ENCODE measurements around the gene NPIPB13.
"Not testable (repeated sequence)": the region's sequence is repeated elsewhere in the genome, so short reads cannot be mapped to it uniquely, and the experiment has no call there.

The NPIPB13 gene
- total RNA-seq, result 1.1 to 2.5 (median 1.8) reads per million in 4 donors

DNA sequence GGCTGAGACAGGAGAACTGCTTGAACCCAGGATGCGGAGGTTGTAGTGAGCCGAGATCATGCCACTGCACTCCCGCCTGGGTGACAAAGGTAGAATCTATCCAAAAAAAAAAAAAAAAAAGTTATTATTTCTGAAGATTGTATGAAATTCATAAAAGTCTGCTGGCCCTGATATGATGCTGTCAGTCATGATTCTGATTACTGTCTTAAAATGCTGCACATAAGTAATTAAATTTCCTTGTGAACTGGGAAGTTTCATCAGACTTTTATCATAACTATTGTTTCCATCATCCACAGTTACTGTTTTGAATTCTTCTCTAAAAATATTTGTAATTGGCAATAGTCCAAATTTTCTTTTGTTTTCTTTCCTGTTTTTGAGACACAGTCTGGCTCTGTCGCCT, at the start of gene NPIPB13:
NPIPB13 (minus strand) TSS at position 101 of the 400 bp plus-strand sequence. CDS start 2,906 bp downstream, outside the sequence.
- not testable (repeated sequence) for DNase-seq

DNA sequence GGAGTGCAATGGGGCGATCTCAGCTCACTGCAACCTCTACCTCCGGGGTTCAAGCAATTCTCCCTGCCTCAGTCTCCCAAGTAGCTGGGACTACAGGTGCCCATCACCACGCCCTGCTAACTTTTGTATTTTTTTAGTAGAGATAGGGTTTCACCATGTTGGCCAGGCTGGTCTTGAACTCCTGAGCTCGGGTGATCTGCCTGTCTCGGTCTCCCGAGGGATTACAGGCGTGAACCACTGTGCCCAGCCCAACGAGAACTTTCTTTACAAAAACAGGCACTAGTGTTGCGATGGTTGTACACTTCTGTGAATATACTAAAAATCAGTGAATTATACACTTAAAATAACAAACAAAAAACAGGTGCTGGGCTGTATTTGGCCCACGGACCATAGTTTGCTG, 34.1 kb upstream of the NPIPB13 start:
- DNase-seq, result not testable (repeated sequence)

DNA sequence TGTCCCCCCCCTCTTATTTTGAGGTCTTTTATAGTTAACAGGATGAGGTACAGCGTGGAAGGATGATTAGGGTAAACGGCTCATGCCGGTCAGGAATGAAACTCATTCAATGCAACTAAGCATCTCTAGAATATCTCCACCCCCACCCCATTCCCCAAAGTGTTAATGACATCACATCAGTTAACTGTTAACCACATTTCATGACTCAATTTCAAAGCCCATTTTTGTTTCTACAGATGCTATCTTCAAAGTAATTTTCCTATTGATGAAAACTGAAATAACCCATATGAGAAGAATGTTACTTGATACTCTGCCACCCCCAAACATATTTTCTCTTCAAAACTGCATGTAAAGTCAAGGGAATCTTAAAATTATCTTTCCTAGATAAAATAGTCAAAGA, 30.2 kb upstream of the NPIPB13 start:
- DNase-seq, result not testable (repeated sequence)

DNA sequence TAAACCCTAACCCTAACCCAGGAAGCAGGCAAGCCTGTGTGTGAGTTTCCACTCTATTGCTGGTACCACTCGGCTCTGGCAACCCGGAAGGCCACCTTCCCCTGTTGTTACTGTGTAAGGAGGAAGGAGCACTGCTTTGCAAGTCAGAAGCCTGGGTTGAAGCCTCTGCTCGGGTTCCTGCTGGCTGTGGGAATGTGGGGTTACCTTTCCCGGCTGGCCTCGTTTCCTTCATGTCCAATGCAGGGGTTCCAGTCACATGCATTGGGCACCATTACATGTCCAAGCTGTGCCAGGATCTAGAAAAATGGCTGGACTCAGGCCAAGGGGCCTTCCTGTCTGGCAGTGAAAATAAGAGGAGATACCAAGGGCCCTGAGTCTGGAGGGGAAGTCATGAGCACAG, 31.2 kb downstream of the NPIPB13 start:
- peak in 2 of 5 donors; percentile 0 to 2 for DNase-seq

DNA sequence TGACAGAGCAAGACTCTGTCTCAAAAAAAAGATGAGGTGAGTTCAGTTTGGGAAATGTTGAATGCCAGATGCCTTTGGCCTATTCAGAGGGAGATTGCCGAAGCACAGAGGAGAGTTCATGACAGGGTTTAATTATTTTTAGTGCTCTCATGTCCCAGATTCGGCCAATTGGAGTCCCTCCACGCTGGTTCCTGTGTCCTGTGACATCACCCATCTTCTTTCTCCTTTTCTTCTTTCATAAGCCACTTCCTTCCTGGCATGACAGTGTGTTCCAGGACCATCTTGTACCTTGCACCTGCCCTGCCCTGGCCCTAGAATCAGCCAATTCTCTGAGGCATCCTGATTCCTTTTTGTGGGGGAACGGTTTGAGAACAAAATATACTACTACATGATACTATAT, 36.9 kb downstream of the NPIPB13 start:
- not testable (repeated sequence) for DNase-seq

DNA sequence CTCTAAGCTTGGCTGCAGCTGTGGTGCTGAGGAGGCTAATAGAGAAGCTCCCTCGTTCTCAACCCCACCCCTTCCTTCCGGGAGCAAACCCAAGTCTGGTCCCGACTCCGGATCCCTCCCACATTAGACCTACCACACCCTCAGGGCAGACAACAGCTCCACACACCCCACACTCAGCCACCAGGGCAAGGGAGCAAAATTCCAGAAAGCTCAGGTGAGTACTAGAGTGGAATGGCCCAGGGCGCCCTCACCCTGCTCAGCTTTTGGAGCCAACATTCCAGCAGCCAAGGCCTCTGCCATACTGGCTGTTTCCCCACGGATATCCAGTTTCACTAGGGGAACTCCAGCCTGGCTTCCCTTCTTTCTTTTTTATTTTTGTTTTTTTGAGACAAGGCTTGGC, 39.2 kb downstream of the NPIPB13 start:
- DNase-seq, result peak in 2 of 5 donors; percentile 6 to 8

DNA sequence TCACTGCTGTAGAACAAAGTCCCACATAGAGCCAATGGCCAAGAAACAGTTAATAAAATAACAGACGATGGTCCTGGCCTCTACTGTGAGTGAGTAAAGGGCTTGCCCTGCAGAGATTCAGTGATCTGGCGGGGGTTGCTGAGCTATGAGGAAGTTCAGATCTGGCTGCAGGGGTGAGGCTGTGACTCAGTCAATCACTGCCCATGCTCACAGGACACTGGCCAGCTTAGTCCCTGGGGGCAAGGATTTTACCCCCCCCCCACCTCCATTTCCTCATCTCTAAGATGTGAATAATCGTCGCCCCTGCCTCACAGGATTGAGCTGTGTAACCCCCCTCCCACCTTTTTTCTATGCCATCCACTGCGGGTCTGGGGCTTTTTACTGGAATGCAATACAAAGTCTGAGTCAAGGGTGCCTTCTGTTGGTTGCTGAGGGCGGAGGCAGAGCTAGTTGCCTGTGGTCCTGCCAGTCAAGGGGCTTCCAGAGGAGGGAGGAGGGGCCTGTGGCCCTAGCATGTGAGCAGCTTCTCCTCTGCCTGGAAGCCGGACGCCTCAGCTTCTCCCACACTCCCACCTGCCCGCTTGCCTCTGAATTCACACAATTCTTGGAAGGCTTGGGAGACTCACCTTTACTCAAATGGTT, 41.1 kb downstream of the NPIPB13 start:
- peak in 1 of 5 donors; percentile 4 for DNase-seq

DNA sequence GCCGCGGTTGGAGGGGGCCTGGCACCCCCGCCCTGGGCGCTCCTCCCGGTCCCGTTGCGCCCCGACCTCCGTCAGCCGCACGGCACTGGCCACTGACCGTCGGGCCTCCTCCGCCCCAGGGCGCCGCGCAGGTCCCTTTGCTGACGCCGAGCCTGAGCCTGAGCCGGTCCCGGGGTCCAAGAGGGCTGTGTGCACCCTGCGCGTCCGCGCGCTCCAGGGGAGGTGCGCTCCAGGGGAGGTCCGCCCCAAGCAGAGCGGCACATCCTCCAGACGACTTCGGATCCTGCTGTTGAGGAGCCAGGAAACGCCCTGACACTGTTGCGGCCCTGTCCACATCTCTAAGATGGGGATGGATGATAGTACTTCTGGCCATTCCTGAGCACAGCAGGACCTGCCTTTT, 42.0 kb downstream of the NPIPB13 start:
- not testable (repeated sequence) for DNase-seq

DNA sequence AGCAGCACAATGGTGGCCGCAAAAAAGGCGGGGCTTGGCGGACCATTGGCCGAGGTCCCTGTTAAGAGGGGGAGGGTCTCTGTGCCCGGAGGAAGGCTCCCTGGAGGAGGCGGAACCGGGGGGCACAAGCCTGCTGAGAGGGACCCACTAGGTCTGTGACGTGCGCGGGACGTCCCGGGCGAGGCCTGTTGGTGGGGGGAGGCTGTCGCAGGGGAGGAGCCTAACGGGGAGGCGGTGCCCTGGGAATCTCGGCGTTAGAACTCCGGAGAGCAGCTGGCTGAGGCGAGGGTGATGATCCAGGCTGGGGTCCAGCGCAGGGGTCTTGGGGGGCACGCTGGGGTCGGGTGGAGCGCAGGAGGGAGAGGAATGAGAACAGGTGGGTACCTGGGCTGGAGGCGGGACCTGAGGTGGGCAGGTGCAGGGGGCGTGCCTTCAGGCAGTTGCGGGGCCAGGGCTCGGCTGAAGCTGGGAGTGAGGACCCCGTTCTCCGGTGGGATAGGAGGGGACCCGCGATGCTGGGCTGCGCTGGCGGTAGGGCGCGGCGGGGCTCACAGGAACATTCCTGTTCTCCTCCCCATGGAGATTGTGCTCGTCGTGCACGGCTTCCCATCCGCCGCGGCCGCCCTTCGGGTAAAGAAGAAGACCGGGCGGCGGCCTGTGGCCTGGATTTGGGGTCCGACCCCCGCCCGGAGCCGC, 42.6 kb downstream of the NPIPB13 start:
- not testable (repeated sequence) for DNase-seq

DNA sequence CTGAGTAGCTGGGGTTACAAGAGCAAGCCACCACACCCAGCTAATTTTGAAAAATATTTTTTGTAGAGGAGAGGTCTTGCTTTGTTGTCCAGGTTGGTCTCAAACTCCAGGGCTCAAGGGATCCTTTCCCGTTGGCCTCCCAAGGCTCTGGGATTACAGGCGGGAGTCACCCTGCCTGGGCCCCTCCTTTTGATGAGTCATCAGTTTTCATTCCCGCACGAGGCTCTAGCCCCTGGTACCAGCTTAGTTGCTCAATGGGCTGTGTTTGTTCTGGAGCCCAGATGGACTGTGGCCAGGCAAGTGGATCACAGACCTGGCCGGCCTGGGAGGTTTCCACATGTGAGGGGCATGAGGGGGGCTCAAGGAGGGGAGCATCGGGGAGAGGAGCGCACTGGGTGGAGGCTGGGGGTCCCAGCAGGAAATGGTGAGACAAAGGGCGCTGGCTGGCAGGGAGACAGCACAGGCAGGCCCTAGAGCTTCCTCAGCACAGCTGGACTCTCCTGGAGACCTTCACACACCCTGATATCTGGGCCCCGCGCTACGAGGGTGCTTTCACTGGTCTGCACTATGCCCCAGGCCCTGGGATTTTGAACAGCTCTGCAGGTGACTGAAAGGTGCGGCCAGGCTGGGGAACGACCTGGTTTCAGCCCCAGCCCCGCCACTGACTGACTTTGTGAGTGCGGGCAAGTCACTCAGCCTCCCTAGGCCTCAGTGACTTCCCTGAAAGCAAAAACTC, 48.5 kb downstream of the NPIPB13 start:
- not testable (repeated sequence) for DNase-seq

DNA sequence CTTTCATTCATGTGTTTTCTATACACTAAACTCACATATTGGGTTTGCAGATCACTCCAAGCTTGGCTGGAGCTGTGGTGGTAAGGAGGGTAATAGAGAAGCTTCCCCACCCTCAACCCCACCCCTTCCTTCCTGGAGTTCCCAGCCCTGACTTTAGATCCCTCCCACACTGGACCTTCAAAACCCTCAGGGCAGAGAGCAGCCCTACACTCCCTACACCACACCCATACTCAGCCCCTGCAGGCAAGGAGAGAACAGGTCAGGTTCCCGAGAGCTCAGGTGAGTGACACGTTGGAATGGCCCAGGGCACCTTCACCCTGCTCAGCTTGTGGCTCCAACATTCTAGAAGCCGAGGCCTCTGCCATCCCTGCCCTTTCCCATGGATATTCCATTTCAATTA, 49.2 kb downstream of the NPIPB13 start, which contains the start of gene SULT1A3:
SULT1A3 (plus strand) TSS at position 207 of the 400 bp plus-strand sequence. CDS start 1,474 bp downstream, outside the sequence.
- not testable (repeated sequence) for DNase-seq
